Endothelial cell of umbilical vein (primary cell): ENCODE measurements around the gene TOPAZ1. TPM values are rescaled to one million over a fixed set of nuclear protein-coding genes. Genes with fewer than 3 reads are reported as not detected.

Experiments used
- BruUV-seq: library from RNA; stranded (reverse); fragments of 400-500 nt; replicated peaks from 2 replicates; lab custom pipeline; 2021; lab: Mats Ljungman, UMichigan
- CTCF ChIA-PET: fragments of 300-600, 350-600 bp; sonication (Branson Sonifier 250); formaldehyde crosslinking; loops from one replicate; lab custom pipeline; 2021; ENCODE audit warnings: antibody characterized with exemption, inconsistent platforms; lab: Charles Lee
- POLR2A ChIA-PET: fragments of 300-600, 350-600 bp; sonication (Branson Sonifier 250); formaldehyde crosslinking; loops from one replicate; lab custom pipeline; 2021; ENCODE audit warnings: antibody characterized with exemption, inconsistent platforms; lab: Charles Lee
- DNase-seq: peaks from one replicate; pipeline ENCODE4 v3.0.0-alpha.2; 2011; ENCODE audit warnings: low read depth, low spot score
- FAIRE-seq: peaks from 2 replicates; lab custom pipeline; 2011; peaks lifted over from hg19 to GRCh38; lab: Jason Lieb, UNC
- H2AFZ ChIP-seq: 2 replicates; pipeline ENCODE4 v1.6.0; 2012; ENCODE audit warnings: low read depth, low read length, control low read depth, inconsistent platforms
- H3K27ac ChIP-seq: 2 replicates; pipeline ENCODE4 v1.5.1; 2011; ENCODE audit warnings: low read depth, mild to moderate bottlenecking, control low read depth, low read length, moderate library complexity; ENCODE audit not compliant: insufficient read depth
- H3K27me3 ChIP-seq, 2 experiments: 2 replicates each; pipeline versions ENCODE4 v1.6.0 to v1.6.1; 2011; ENCODE audit warnings: low read length in 2 of 2, mixed read lengths in 1 of 2; ENCODE audit not compliant: control insufficient read depth in 2 of 2, insufficient read depth in 2 of 2
- H3K36me3 ChIP-seq, 2 experiments: 2 replicates in 1 of 2; 3 replicates in 1 of 2; pipeline ENCODE4 v1.5.1; 2011; ENCODE audit warnings: low read length in 2 of 2, mild to moderate bottlenecking in 1 of 2, moderate library complexity in 1 of 2; ENCODE audit not compliant: control insufficient read depth in 2 of 2, insufficient read depth in 2 of 2; ENCODE audit errors: extremely low read depth in 1 of 2
- H3K4me1 ChIP-seq: 3 replicates; pipeline ENCODE4 v1.5.1; 2011; ENCODE audit warnings: mild to moderate bottlenecking, low read length; ENCODE audit not compliant: control insufficient read depth, insufficient read depth; ENCODE audit errors: extremely low read depth
- H3K4me2 ChIP-seq: 2 replicates; pipeline ENCODE4 v1.6.1; 2011; ENCODE audit warnings: low read length, control low read depth, mixed read lengths; ENCODE audit not compliant: insufficient read depth
- H3K4me3 ChIP-seq, 3 experiments: fragments of 200-600 bp in 1 of 3; sonication (generic), shearing (Covaris generic) in 1 of 3; replicated peaks in 1 of 3; 2 replicates each; pipeline ENCODE4 v1.5.1; 2011 to 2016; ENCODE audit warnings: control low read depth in 3 of 3, low read length in 3 of 3, mild to moderate bottlenecking in 2 of 3, inconsistent platforms in 1 of 3, low read depth in 1 of 3, moderate library complexity in 1 of 3; ENCODE audit not compliant: insufficient read depth in 1 of 3
- H3K79me2 ChIP-seq: 2 replicates; pipeline ENCODE4 v1.6.0; 2012; ENCODE audit warnings: low read length, inconsistent platforms; ENCODE audit not compliant: control insufficient read depth, insufficient read depth
- H3K9ac ChIP-seq: replicated peaks from 2 replicates; pipeline ENCODE3; 2011; ENCODE audit warnings: low read length, control low read depth; ENCODE audit not compliant: insufficient read depth; ENCODE audit errors: extremely low read depth
- H3K9me1 ChIP-seq: replicated peaks from 3 replicates; pipeline ENCODE4 v1.6.0; 2011; ENCODE audit warnings: mild to moderate bottlenecking, low read length; ENCODE audit not compliant: control insufficient read depth, insufficient read depth; ENCODE audit errors: extremely low read depth
- H3K9me3 ChIP-seq: replicated peaks from 2 replicates; pipeline ENCODE4 v1.5.1; 2012; ENCODE audit warnings: low read length, inconsistent platforms; ENCODE audit not compliant: control insufficient read depth, insufficient read depth
- H4K20me1 ChIP-seq: replicated peaks from 2 replicates; pipeline ENCODE3; 2011; ENCODE audit warnings: mild to moderate bottlenecking, low read length; ENCODE audit not compliant: control insufficient read depth, insufficient read depth; ENCODE audit errors: extremely low read depth
- EZH2 ChIP-seq: IDR thresholded peaks from 2 replicates; pipeline ENCODE4 v1.6.1; 2012; ENCODE audit warnings: borderline replicate concordance, low read depth, mild to moderate bottlenecking, moderate library complexity, low read length, inconsistent platforms; ENCODE audit not compliant: severe bottlenecking
- FOS ChIP-seq: IDR thresholded peaks from 2 replicates; pipeline ENCODE4 v1.6.1; 2011; ENCODE audit warnings: mild to moderate bottlenecking, low read length, moderate library complexity, borderline replicate concordance; ENCODE audit not compliant: insufficient read depth
- GATA2 ChIP-seq: IDR thresholded peaks from 2 replicates; pipeline ENCODE4 v1.7.0; 2011; ENCODE audit warnings: low read depth, mild to moderate bottlenecking, moderate library complexity, mixed read lengths, low read length; ENCODE audit not compliant: insufficient read length, insufficient read depth
- JUN ChIP-seq: IDR thresholded peaks from 2 replicates; pipeline ENCODE4 v1.6.1; 2011; ENCODE audit warnings: borderline replicate concordance, low read depth; ENCODE audit not compliant: insufficient read length, insufficient read depth
- POLR2AphosphoS5 ChIP-seq: IDR thresholded peaks from 2 replicates; pipeline ENCODE4 v1.6.1; 2012; ENCODE audit warnings: low read depth, mild to moderate bottlenecking, control low read depth, low read length, moderate library complexity; ENCODE audit not compliant: insufficient read depth
- dilution Hi-C: fragments of 300-500 bp; cut with MboI; formaldehyde crosslinking; loops from one replicate; pipeline ENCODE4 v1.15.0; 2019; ENCODE audit warnings: low sequenced_read_pairs; ENCODE audit not compliant: extremely low pct_ligation_motif_present
- intact Hi-C: fragments of 100-400 bp; cut with micrococcal nuclease; formaldehyde crosslinking; loops from one replicate; pipeline ENCODE4 v1.10.0; 2022
- polyA plus RNA-seq, 4 experiments: library from polyadenylated mRNA; depleted of rRNA in 3 of 4; stranded (reverse) in 3 of 4; unstranded in 1 of 4; fragments of >200 nt; gene quantifications; 2 replicates each; pipeline versions ENCODE4 v1.2.1 to v1.2.3, GENCODE V29; 2011 to 2012; ENCODE audit warnings: missing spikeins in 1 of 4
- total RNA-seq: library from RNA; stranded (reverse); gene quantifications from 2 replicates; pipeline ENCODE4 v1.2.3, GENCODE V29; 2021
- TF ChIP-seq, protein P1 (sequence below), 2 donors: IDR thresholded peaks; 1 replicate in 1 of 2; 2 replicates in 1 of 2; pipeline ENCODE4 v1.5.1; 2011; ENCODE audit warnings: low read length in 2 of 2, mild to moderate bottlenecking in 2 of 2, moderate library complexity in 2 of 2, control low read depth in 1 of 2, inconsistent platforms in 1 of 2, low read depth in 1 of 2; ENCODE audit not compliant: insufficient read depth in 1 of 2; ENCODE audit errors: extremely low read depth in 1 of 2
- TF ChIP-seq, protein P2 (sequence below): IDR thresholded peaks from 2 replicates; pipeline ENCODE4 v1.6.1; 2011; ENCODE audit not compliant: insufficient read depth, insufficient read length

The TOPAZ1 gene
- total and polyA plus RNA-seq, 2 donors (not counting 3 experiments of a cell fraction or from before 2014, with no cell fraction given): not detected

DNA sequence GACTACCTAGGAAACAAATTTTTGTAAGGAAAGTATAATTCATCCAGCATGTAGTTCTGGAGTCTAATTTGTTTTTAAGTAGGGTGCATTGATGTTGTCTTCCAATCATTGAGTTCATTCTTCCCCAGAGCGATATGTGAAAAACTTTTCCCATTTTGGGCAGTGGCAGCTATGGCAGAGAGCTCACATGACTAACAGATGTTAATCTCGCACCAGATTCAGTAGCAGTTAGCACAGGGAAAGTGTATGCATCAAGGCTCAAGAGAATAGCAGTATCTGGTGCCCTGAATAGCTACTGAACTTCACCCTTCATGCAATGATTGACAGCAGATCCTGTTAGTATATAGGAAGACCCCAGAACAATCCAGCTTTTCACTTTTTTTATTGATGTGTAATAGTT, 50.6 kb downstream of the TOPAZ1 start:
- Histone ChIP-seq H3K27ac (no peak overlapping the region), H3K27me3 (peaks cover 1 to 4% of the 10 kb centered on the region in 2 experiments), H3K9me1 (no peaks in the 10 kb centered on the region), H2AFZ (no peak overlapping the region), H3K4me2 (no peak overlapping the region), H3K9ac (no peak overlapping the region), H3K36me3 (no peaks in the 10 kb centered on the region), H3K4me3 (no peak overlapping the region), H3K9me3 (no peaks in the 10 kb centered on the region), H3K4me1 (no peaks in the 10 kb centered on the region), H4K20me1 (no peaks in the 10 kb centered on the region), H3K79me2 (no peaks in the 10 kb centered on the region)
- intact Hi-C loops (no loop called here), dilution Hi-C loops (no loop called here)
- ChIA-PET CTCF (interaction anchor here (0.7 to 1.8 kb wide), 2 partner anchors 9 to 10 kb away, joined by 3 to 7 read pairs; no protein-coding TSS in a partner anchor), POLR2A (no interaction called here)
- no peak for TF ChIP-seq EZH2
- TF ChIP-seq POLR2AphosphoS5: no peak
- no peak for TF ChIP-seq FOS
- no peak for TF ChIP-seq JUN
- TF ChIP-seq GATA2: no peak
- TF ChIP-seq, protein P1, sequence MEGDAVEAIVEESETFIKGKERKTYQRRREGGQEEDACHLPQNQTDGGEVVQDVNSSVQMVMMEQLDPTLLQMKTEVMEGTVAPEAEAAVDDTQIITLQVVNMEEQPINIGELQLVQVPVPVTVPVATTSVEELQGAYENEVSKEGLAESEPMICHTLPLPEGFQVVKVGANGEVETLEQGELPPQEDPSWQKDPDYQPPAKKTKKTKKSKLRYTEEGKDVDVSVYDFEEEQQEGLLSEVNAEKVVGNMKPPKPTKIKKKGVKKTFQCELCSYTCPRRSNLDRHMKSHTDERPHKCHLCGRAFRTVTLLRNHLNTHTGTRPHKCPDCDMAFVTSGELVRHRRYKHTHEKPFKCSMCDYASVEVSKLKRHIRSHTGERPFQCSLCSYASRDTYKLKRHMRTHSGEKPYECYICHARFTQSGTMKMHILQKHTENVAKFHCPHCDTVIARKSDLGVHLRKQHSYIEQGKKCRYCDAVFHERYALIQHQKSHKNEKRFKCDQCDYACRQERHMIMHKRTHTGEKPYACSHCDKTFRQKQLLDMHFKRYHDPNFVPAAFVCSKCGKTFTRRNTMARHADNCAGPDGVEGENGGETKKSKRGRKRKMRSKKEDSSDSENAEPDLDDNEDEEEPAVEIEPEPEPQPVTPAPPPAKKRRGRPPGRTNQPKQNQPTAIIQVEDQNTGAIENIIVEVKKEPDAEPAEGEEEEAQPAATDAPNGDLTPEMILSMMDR (IDR thresholded peaks at IDR 0.05; ENCODE audit: extremely low read depth in 1 of 2, insufficient read depth in 1 of 2, low read depth in 1 of 2, low read length in 2 of 2): no peak
- TF ChIP-seq, protein P2, sequence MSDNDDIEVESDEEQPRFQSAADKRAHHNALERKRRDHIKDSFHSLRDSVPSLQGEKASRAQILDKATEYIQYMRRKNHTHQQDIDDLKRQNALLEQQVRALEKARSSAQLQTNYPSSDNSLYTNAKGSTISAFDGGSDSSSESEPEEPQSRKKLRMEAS: no peak
- no TSS peak for BruUV-seq
- FAIRE-seq (no peak), DNase-seq (no peak)
